GM20000 (cell line): ENCODE results near the gene PDGFRB.

Experiments
- DNase-seq: peaks from one replicate; pipeline ENCODE4 v3.0.0; 2012; ENCODE audit warnings: low spot score
- CTCF ChIP-seq: IDR thresholded peaks from 2 replicates; pipeline ENCODE4 v1.5.1; 2012; ENCODE audit warnings: mild to moderate bottlenecking, control low read depth; ENCODE audit errors: extremely low read depth, missing control alignments

Gene PDGFRB

GRCh38 chr5:150149618-150150017, 6.0 kb downstream of the PDGFRB start:
- no peak for DNase-seq

GRCh38 chr5:150148117-150148927, 7.3 kb downstream of the PDGFRB start:
- no peak for DNase-seq
- TF ChIP-seq CTCF = no peak

More at GRCh38 chr5:150149618-150150017, 6.0 kb downstream of the PDGFRB start:
- TF ChIP-seq CTCF = no peak

GRCh38 chr5:150147670-150148069, 8.0 kb downstream of the PDGFRB start:
- no peak for TF ChIP-seq CTCF

GRCh38 chr5:150146862-150147601, 8.6 kb downstream of the PDGFRB start:
- DNase-seq = no peak
- no peak for TF ChIP-seq CTCF

More at GRCh38 chr5:150147670-150148069, 8.0 kb downstream of the PDGFRB start:
- DNase-seq = no peak

- DNase-seq = no peak
- no peak for TF ChIP-seq CTCF
These were observed 9.4 kb downstream of the PDGFRB start for GRCh38 chr5:150146235-150146634.

- TF ChIP-seq CTCF = no peak
- DNase-seq = no peak
These were observed 10.8 kb downstream of the PDGFRB start for GRCh38 chr5:150144879-150145278.

GRCh38 chr5:150144246-150144801, 11.3 kb downstream of the PDGFRB start:
- no peak for TF ChIP-seq CTCF
- DNase-seq = no peak
